ENCODE measurements around the gene SH3RF1. TPM values are rescaled to one million over a fixed set of nuclear protein-coding genes. Genes with fewer than 3 reads are reported as not detected.

Gene SH3RF1
- total RNA-seq, 2 donors from 2014 or later = 7.8 to 12.4 TPM

DNA sequence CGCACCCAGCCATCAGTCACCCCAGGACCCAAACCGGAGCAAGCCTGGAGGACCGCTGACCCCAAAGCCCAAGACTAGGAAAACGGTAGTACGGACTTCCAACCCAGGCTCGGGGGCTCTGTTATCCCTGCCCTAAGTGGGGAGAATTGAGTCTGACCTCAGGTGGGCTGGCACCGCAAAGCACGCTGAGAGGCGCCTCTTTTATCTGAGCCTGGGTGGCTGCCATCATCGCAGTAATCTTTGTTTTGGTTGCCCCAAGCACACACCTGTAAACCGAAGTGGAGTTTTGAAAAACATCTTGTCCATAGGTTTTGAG is 894 bp upstream of the SH3RF1 start:
- DNase-seq (ENCODE audit: low spot score) = no peak
- H3K27ac ChIP-seq = peak overlapping the region; percentile 93 to 94
- H3K9me3 ChIP-seq = no peaks in the 10 kb centered on the region
- no peak for TF ChIP-seq CTCF (IDR thresholded peaks at IDR 0.05)
- H3K4me1 ChIP-seq = peaks cover 0 to 35% of the 10 kb centered on the region in 2 donors
- no peaks in the 10 kb centered on the region for H3K36me3 ChIP-seq
- no peaks in the 10 kb centered on the region for H3K27me3 ChIP-seq
- H3K4me3 ChIP-seq = peak overlapping the region; percentile 93 to 94

DNA sequence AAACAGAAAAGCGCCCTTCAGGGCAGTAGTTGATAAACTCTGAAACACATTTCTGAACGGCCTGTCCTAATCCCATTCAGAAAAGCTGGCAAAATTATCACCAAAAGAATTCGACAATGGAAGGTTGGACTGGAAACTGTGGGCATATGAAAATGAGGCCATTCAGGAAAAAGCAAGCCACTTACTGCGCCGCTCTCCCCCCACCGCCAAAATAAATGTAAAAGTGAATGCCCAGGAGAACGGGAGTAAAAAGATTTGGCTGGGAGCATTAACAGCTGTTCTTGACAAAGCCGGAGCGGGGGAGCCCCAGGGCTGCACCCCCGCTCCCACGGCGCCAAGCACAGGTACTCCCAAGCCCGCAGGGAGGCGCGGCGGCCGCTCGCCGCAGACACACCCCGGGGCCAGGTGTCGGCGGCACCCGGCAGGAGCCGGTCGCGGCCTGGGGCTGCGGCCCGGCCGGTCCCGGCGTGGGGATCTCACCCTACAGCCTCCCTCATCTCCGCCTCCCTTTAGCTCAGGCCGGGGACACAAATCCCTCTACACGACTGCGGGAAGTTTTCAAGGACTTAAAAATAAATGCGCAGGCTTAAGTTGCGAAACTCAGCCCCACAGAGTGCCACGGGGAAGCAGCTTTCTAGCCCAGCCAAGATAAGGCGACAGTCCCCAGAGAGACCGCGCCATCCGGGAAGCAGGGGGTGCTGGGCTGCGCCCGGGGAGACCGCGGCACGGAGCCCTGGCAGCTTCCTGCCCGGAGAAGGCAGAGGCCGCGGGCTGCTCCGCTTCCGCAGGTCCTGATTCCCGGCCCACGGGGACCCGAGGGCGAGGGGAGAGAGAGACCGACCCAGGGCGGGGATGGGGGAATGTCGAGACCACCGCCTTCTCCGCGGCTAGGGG is 593 bp downstream of the SH3RF1 start:
- Histone ChIP-seq H3K27ac (peak overlapping the region; percentile 93 to 94), H3K4me1 (peaks cover 0 to 47% of the 10 kb centered on the region in 2 donors), H3K27me3 (no peaks in the 10 kb centered on the region), H3K36me3 (no peaks in the 10 kb centered on the region), H3K4me3 (peak overlapping the region; percentile 93 to 94), H3K9me3 (no peaks in the 10 kb centered on the region)
- DNase-seq (ENCODE audit: low spot score) = peak; percentile 70
- TF ChIP-seq CTCF (IDR thresholded peaks at IDR 0.05) = peak in 1 of 2 donors; percentile 35

DNA sequence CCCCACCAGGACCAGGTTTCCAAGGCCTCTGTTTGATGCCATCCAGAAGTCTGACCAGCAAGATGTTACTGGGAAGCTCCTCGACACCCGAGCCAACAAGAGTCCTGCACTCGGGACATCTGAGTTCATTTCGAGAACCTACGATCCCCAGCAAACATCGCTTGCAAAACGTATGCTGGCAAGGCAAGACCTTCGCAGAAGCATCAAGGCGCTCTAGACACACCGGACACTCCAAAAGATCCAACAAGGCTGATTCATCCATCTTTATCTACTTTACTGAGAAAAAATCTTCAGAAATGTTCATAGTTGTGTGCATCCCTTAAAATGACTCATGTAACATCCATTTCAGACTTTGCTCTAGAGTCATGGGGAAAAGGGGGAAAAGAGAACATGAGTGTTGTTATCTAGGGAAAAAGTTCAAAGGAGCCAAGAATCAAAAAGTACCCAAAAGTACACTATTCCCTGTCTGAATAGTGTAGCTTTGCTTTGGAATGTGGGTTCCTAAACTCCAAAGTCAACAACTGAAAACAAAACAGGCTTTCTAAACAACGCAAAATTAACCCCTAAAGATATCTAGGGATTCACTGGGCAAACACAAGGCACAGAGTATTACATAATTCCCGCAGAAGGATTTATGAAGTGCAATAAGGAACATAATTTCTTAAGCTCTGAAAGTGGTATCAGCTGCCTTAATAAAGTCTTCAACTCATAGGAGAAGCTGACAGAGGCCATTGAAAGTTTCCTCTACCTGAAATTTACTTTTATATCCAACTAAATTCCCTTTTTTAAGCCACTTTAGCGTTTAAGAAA is 1.6 kb downstream of the SH3RF1 start:
- H3K27me3 ChIP-seq = no peaks in the 10 kb centered on the region
- H3K4me1 ChIP-seq = peaks cover 0 to 48% of the 10 kb centered on the region in 2 donors
- no peaks in the 10 kb centered on the region for H3K36me3 ChIP-seq
- DNase-seq (ENCODE audit: low spot score) = no peak
- peak overlapping the region; percentile 93 to 94 for H3K27ac ChIP-seq
- no peak for TF ChIP-seq CTCF (IDR thresholded peaks at IDR 0.05)
- H3K9me3 ChIP-seq = no peaks in the 10 kb centered on the region
- peak overlapping the region; percentile 93 to 94 for H3K4me3 ChIP-seq

GRCh38 chr4:169267070-169267469 is 3.7 kb downstream of the SH3RF1 start:
- Histone ChIP-seq H3K9me3 (no peaks in the 10 kb centered on the region), H3K4me3 (no peak overlapping the region), H3K27me3 (no peaks in the 10 kb centered on the region), H3K27ac (no peak overlapping the region), H3K4me1 (peaks cover 0 to 58% of the 10 kb centered on the region in 2 donors), H3K36me3 (no peaks in the 10 kb centered on the region)
- DNase-seq (ENCODE audit: low spot score) = no peak
- TF ChIP-seq CTCF (IDR thresholded peaks at IDR 0.05) = no peak

- Histone ChIP-seq H3K9me3 (no peaks in the 10 kb centered on the region), H3K4me1 (peaks cover 0 to 54% of the 10 kb centered on the region in 2 donors), H3K36me3 (no peaks in the 10 kb centered on the region), H3K27ac (no peak overlapping the region), H3K4me3 (no peak overlapping the region), H3K27me3 (no peaks in the 10 kb centered on the region)
- DNase-seq (ENCODE audit: low spot score) = no peak
- TF ChIP-seq CTCF (IDR thresholded peaks at IDR 0.05) = no peak
These were observed 4.1 kb downstream of the SH3RF1 start for GRCh38 chr4:169266661-169267060.

Data from right atrium auricular region (tissue), 2 donors.